ENCODE results near the gene MC1R. TPM values are rescaled to one million over a fixed set of nuclear protein-coding genes. Genes with fewer than 3 reads are reported as not detected.

MC1R gene
- total RNA-seq, 1 donor from 2014 or later: 13.2 TPM

DNA sequence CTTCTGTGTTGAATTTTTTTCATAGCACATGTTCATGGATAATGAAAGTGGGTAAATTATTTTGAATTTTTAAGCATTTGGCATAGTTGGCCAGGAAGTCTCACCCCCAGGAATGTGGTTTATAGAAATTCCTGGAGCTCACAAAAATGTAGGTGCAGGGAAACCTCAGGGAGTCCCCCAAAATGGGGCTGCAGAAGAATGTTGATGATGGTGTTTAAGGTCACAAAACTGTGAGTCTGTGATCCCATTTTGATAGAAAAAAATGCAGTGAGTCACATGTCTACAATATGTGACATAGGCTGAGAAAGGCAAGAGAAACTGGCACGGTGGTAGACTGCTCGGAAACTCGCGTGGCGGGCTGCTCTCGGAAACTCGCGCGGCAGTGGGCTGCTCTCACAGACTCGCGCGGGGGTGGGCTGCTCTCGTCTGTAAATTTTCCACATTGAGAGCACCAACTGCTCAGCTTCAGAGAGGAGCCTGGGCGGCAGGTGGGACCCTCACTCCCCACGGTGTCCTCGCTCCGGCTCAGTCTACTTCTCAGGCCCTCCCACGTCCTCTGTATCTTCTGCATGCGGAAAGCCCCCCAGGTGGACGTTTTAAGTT is 18.7 kb upstream of the MC1R start:
- H3K4me1 ChIP-seq: no peaks in the 10 kb centered on the region

DNA sequence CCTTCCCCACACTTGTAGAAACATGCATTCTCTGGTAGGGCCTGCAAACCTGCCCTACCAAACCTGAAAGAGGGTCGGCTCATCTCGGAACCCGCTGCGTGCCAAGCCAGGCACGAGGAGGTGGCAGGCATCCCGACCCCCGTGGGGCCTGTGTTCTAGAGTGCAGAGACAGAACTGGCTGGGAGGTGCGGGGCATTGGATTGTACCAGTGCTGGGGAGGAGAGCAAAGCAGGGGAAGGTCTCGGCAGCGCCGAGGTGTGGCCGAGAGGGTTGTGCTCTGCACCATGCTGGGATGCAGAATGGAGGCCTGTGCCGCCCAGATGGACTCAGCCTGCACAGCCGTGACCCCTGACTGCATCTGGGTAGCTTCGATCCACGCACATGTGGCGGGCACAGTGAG is 17.8 kb upstream of the MC1R start:
- H3K27me3 ChIP-seq: no peaks in the 10 kb centered on the region
- no peak overlapping the region for H3K4me3 ChIP-seq
- no peaks in the 10 kb centered on the region for H3K4me1 ChIP-seq
- H3K27ac ChIP-seq: no peak overlapping the region
- intact Hi-C loops (cut with DNase I): no loop called here
- TF ChIP-seq, protein P1, sequence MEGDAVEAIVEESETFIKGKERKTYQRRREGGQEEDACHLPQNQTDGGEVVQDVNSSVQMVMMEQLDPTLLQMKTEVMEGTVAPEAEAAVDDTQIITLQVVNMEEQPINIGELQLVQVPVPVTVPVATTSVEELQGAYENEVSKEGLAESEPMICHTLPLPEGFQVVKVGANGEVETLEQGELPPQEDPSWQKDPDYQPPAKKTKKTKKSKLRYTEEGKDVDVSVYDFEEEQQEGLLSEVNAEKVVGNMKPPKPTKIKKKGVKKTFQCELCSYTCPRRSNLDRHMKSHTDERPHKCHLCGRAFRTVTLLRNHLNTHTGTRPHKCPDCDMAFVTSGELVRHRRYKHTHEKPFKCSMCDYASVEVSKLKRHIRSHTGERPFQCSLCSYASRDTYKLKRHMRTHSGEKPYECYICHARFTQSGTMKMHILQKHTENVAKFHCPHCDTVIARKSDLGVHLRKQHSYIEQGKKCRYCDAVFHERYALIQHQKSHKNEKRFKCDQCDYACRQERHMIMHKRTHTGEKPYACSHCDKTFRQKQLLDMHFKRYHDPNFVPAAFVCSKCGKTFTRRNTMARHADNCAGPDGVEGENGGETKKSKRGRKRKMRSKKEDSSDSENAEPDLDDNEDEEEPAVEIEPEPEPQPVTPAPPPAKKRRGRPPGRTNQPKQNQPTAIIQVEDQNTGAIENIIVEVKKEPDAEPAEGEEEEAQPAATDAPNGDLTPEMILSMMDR (IDR thresholded peaks at IDR 0.05): no peak
- H3K9me3 ChIP-seq: no peaks in the 10 kb centered on the region
- H3K36me3 ChIP-seq: peaks cover 82 to 84% of the 10 kb centered on the region in 2 donors
- DNase-seq (ENCODE audit: low spot score in 2 of 2): no peak

More for the DNA sequence above, 18.7 kb upstream of the MC1R start:
- H3K9me3 ChIP-seq: no peaks in the 10 kb centered on the region
- intact Hi-C loops (cut with DNase I): no loop called here
- H3K4me3 ChIP-seq: no peak overlapping the region
- H3K27me3 ChIP-seq: no peaks in the 10 kb centered on the region
- H3K27ac ChIP-seq: no peak overlapping the region
- DNase-seq (ENCODE audit: low spot score in 2 of 2): no peak
- H3K36me3 ChIP-seq: peaks cover 82 to 84% of the 10 kb centered on the region in 2 donors
- TF ChIP-seq, protein P1 (IDR thresholded peaks at IDR 0.05): no peak

- intact Hi-C loops (cut with DNase I): no loop called here
- Histone ChIP-seq H3K27ac (no peak overlapping the region), H3K4me1 (no peaks in the 10 kb centered on the region), H3K27me3 (no peaks in the 10 kb centered on the region), H3K4me3 (no peak overlapping the region), H3K36me3 (peaks cover 79% of the 10 kb centered on the region in 2 donors), H3K9me3 (no peaks in the 10 kb centered on the region)
- TF ChIP-seq, protein P1 (IDR thresholded peaks at IDR 0.05): no peak
- no peak for DNase-seq (ENCODE audit: low spot score in 2 of 2)
These were observed 15.7 kb upstream of the MC1R start for GRCh38 chr16:89902980-89903379.

- H3K9me3 ChIP-seq: no peaks in the 10 kb centered on the region
- DNase-seq (ENCODE audit: low spot score in 2 of 2): no peak
- TF ChIP-seq, protein P1 (IDR thresholded peaks at IDR 0.05): no peak
- H3K4me1 ChIP-seq: no peaks in the 10 kb centered on the region
- no peak overlapping the region for H3K27ac ChIP-seq
- intact Hi-C loops (cut with DNase I): no loop called here
- peaks cover 76 to 77% of the 10 kb centered on the region in 2 donors for H3K36me3 ChIP-seq
- H3K4me3 ChIP-seq: no peak overlapping the region
- no peaks in the 10 kb centered on the region for H3K27me3 ChIP-seq
These were observed 14.7 kb upstream of the MC1R start for GRCh38 chr16:89903908-89904515.

- intact Hi-C loops (cut with DNase I): no loop called here
- TF ChIP-seq, protein P1 (IDR thresholded peaks at IDR 0.05): no peak
- Histone ChIP-seq H3K27me3 (no peaks in the 10 kb centered on the region), H3K36me3 (peaks cover 74 to 76% of the 10 kb centered on the region in 2 donors), H3K4me1 (no peaks in the 10 kb centered on the region), H3K9me3 (no peaks in the 10 kb centered on the region), H3K4me3 (no peak overlapping the region), H3K27ac (no peak overlapping the region)
- no peak for DNase-seq (ENCODE audit: low spot score in 2 of 2)
These were observed 13.8 kb upstream of the MC1R start for GRCh38 chr16:89904606-89905510.
